Measurements from ENCODE around the gene C5orf34.
"Not testable (repeated sequence)": the region's sequence is repeated elsewhere in the genome, so short reads cannot be mapped to it uniquely, and the experiment has no call there.

C5orf34 gene

DNA sequence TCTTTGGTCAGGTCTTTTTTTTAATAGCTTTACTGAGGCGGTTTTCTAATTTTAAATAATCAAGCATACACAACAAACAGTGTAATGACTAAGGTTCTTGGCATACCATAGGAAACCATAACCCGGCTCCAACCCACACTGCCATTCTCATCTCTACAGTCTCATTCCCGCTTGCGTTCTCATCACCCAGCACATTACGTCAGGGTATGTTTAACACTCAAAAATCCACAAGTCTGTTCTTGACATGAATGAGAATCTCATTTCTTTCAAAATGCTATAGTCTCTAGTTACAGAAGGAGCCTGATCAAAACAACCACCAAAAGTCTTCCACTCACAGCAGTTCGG, 505 bp downstream of the C5orf34 start:
- DNase-seq = no peak

DNA sequence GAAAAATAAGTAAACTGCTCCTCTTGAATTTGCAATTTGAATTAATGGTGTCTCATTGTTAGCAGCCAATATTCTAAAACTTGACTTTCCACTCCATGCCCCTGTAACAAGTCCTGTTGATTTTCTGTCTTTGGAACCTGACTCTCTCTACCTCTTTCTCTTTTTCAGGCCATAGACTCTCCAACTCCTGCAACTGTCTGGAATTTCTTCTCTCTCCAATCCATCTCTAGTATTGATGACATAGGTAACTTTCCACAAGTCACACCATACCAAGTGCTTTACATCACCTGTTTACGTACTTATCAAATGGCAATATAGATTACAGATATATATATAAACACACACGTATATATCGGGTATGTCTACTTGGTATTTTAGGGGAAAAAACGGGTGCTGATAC, 923 bp downstream of the C5orf34 start:
- no peak for DNase-seq

DNA sequence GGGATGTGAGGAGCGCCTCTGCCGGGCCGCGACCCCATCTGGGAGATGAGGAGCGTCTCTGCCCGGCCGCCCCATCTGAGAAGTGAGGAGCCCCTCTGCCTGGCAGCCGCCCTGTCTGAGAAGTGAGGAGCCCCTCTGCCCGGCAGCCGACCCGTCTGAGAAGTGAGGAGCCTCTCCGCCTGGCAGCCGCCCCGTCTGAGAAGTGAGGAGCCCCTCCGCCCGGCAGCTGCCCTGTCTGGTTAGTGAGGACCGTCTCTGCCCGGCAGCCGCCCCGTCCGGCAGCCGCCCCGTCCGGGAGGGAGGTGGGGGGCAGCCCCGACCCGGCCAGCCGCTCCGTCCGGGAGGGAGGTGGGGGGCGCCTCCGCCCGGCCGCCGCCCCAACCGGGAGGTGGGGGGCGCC, 3.9 kb downstream of the C5orf34 start:
- DNase-seq = not testable (repeated sequence)

GRCh38 chr5:43498581-43498980, 16.4 kb downstream of the C5orf34 start:
- DNase-seq = no peak

DNA sequence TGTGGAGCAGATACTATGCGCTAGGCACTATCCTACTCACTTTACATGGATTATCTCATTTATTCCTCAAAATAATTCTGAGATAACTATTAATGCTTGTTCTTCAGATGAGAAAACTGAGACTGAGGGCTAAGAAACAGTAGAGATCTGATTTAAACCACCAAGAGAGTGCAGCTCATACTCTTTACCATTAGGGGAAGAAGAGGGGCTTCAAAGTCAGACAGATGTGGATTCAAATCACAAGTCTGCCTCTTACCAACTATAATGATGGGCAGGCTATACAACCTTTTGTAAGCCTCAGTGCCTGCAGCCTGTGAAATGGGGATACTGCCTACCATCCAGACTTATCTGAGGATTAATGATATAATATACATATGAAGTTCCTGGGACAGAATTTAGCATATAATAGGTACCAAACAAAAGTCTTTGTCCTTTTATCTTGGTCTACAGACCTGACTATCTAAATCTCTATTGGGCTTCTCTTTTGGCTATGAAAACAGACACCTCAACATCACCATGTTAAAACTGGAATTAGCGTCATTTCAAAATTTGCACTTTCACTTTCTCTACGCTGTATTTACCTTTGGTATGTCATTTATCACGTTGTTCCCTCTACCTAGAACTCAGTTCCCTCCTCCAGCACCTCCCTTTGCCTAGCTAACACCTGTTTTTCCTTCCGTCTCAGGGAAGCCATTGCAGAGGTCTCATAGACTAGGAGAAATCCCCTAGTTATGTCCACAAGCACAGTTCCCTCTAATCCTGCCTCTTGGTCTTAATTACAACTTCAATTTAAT, 17.4 kb downstream of the C5orf34 start:
- DNase-seq = no peak

- no peak for DNase-seq
Measured at GRCh38 chr5:43491326-43491725, 23.6 kb downstream of the C5orf34 start.

DNA sequence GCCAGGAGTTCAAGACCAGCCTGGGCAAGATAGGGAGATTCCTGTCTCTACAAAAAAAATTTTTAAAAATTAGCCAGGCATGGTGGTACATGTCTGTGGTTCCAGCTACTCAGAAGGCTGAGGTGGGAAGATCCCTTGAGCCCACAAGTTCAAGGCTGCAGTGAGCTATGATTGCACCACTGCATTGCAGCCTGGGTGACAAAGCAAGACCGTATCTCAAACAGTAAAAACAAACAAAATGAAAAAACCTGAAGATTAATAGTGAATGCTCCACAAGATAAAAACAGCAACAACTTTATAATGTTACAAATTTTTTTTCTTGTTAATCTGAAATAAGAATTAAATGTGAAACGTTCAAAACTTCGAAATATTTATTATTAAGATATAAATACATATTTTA, 28.6 kb downstream of the C5orf34 start:
- DNase-seq = no peak

GRCh38 chr5:43485406-43485805, 29.5 kb downstream of the C5orf34 start:
- peak; percentile 17 for DNase-seq

DNA sequence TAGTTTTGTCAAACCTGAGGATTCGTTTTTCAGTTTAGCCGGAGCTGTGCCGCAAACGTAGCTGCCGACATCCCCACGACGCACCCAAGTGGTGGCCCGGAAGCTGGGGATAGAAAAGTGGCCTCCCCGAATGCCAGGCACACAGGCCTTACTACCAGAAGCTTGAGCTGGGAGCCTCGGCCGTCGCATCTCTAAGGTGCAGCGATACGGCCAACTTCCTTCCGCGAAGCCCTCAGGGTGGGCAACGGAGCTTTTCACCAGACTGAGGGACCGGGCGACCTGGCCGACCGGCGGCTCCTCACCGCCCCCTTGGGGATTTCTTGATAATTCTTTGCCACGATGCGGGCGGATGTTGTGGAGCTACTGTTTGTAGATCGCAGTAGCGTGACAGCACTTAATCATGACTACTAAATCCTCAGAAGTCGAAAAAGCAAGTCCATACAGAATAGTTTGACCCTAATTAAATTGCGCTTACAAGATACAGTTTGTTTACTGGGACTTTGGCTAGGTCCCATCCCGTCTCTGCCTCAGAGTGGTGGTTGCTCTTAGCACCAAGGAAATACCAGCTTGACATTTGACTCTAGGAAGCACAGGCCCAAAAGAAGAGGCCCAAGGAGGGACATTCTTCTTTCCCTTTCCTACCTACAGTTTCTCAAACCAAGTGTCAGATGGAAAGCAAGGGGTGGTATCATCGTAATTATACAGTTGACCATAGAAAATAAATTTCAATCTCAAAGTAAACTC, 30.7 kb downstream of the C5orf34 start:
- peak; percentile 91 for DNase-seq

GRCh38 chr5:43483298-43484105, 31.4 kb downstream of the C5orf34 start, which contains the start of gene TMEM267:
TSS of gene TMEM267 (minus strand) at chr5:43483865. CDS start at chr5:43453969, 29,896 bp downstream.
- peak; percentile 92 for DNase-seq

- DNase-seq = peak; percentile 22
Measured at GRCh38 chr5:43482490-43483297, 32.3 kb downstream of the C5orf34 start.

DNA sequence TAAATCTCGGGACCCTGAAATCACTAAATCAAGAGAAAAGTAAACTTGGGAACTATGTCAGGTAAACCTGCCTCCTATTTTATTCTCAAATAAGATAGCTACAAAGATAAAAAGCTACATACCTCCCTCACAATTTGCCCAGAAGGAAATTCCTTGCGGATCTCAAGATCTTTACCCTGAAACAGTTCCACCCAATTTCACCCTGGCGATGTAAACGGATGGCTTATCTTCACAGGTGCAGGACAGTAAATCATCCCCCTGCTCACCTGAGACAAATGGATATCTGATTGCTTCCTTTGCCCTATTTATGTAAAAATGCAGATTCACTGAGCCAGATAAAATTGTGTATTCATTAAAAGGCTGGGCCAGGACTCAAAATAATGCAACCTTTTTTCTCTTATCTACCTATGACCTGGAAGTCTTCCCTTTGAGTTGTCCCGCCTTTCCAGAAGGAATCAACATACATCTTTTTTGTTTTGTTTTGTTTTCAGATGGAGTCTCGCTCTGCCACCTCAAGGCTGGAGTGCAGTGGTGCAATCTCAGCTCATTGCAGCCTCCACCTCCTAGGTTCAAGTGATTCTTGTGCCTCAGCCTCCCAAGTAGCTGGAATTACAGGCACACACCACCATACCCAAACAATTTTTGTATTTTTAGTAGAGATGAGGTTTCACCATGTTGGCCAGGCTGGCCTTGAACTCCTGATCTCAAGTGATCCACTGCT, 45.1 kb downstream of the C5orf34 start:
- no peak for DNase-seq

GRCh38 chr5:43467100-43467499, 47.8 kb downstream of the C5orf34 start:
- no peak for DNase-seq

- not testable (repeated sequence) for DNase-seq
Measured at GRCh38 chr5:43465455-43465854, 49.5 kb downstream of the C5orf34 start.

GRCh38 chr5:43461066-43461465, 53.9 kb downstream of the C5orf34 start:
- no peak for DNase-seq

DNA sequence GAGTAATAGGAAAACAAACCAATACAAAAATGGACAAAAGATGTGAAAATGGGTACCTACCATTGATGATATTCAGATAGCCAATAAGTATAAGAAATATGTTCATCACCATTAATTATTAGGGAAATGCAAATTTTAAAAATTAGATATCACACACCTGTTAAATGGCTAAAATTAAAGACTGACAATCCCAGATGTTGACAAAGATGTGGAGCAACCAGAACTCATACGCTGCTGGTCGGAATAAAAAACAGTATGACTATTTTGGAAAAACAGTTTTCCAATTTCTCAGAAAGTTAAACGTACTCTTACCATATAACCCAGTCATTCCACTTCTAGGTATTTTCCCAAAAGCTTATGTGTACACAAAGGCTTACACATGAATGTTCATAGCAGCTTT, 58.4 kb downstream of the C5orf34 start:
- DNase-seq = no peak

GRCh38 chr5:43441575-43441974, 73.4 kb downstream of the C5orf34 start:
- not testable (repeated sequence) for DNase-seq

DNA sequence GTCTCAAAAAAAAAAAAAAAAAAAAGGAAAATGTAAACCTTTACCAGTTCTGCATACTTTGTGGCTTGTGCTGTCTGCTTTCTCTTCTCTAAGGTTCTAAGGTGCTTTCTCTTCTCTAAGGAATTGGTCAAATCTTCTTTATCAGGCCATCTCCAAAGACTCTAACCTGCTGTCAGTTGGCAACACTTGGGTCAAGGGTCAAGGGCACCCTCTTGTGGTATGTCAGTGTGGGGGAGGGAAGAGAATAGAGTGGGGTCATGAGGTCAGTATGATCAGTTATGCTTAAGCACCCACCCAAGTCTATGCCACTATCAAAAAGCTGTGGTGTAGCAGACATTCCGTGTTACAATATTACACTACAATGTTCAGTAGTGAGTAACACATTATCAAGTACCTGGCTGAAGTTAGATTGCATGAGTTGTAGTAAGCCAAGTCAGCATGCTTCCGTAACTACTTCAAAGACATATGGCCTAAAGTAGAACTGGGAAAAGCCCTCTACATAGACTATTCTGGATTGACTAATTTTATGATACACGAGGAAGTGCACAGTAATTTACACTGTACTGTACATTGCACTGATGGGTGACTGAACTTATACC, 77.8 kb downstream of the C5orf34 start:
- no peak for DNase-seq

Data from activated CD4-positive, alpha-beta T cell treated with anti-CD3 and anti-CD28 coated beads, Interleukin-2, Interleukin-6, amounts not matched to agents 100 ng/mL and 50 ng/mL, durations not matched to agents 16 hours and 8 hours (primary cell).